Osteocyte (in vitro differentiated cells): ENCODE results near the gene PIGB. TPM values are rescaled to one million over a fixed set of nuclear protein-coding genes. Genes with fewer than 3 reads are reported as not detected.

Source experiments
- DNase-seq: peaks from one replicate; pipeline ENCODE4 v3.0.0; 2021; ENCODE audit warnings: mixed read lengths; ENCODE audit not compliant: unreplicated experiment; ENCODE audit errors: extremely low spot score
- H3K27ac Mint-ChIP-seq: one replicate; pipeline ENCODE4 v1.8.0; 2021; ENCODE audit warnings: mild to moderate bottlenecking, mixed read lengths; ENCODE audit not compliant: unreplicated experiment
- H3K27me3 Mint-ChIP-seq: one replicate; pipeline ENCODE4 v1.8.0; 2021; ENCODE audit warnings: mixed read lengths; ENCODE audit not compliant: unreplicated experiment
- H3K36me3 Mint-ChIP-seq: one replicate; pipeline ENCODE4 v1.8.0; 2021; ENCODE audit warnings: mixed read lengths; ENCODE audit not compliant: unreplicated experiment
- H3K4me1 Mint-ChIP-seq: one replicate; pipeline ENCODE4 v1.8.0; 2021; ENCODE audit warnings: mixed read lengths; ENCODE audit not compliant: unreplicated experiment
- H3K4me3 Mint-ChIP-seq: one replicate; pipeline ENCODE4 v1.8.0; 2021; ENCODE audit warnings: mild to moderate bottlenecking, moderate library complexity, mixed read lengths; ENCODE audit not compliant: unreplicated experiment
- H3K9me3 Mint-ChIP-seq: one replicate; pipeline ENCODE4 v1.8.0; 2021; ENCODE audit warnings: mixed read lengths; ENCODE audit not compliant: unreplicated experiment
- total RNA-seq: library from RNA; stranded (reverse); gene quantifications from 2 replicates; pipeline ENCODE4 v1.2.1, GENCODE V29; 2021
- TF ChIP-seq, protein P1 (sequence below): fragments of 200-600 bp; sonication (generic); IDR thresholded peaks from 2 replicates; pipeline ENCODE4 v1.5.0; 2021; ENCODE audit warnings: antibody characterized with exemption, mild to moderate bottlenecking, moderate library complexity

PIGB gene
- total RNA-seq, 1 donor from 2014 or later, result 15.9 TPM

DNA sequence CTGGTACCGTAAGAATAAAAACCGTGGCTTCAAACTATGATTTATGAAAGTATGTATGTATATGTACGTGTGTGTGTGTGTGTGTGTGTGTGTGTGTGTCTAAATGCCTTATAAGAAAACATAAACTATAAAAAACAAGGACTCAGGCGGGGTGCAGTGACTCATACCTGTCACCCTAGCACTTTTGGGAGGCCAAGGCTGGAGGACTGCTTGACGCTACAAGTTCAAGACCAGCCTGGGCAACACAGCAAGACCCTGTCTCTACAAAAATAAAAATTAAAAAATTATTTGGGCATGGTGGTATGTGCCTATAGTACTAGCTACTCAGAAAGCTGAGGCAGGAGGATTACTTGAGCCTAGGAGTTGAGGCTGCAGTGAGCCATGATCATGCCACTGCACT, 60.1 kb downstream of the PIGB start:
- no peak overlapping the region for H3K4me3 Mint-ChIP-seq
- H3K9me3 Mint-ChIP-seq, result no peaks in the 10 kb centered on the region
- TF ChIP-seq, protein P1, sequence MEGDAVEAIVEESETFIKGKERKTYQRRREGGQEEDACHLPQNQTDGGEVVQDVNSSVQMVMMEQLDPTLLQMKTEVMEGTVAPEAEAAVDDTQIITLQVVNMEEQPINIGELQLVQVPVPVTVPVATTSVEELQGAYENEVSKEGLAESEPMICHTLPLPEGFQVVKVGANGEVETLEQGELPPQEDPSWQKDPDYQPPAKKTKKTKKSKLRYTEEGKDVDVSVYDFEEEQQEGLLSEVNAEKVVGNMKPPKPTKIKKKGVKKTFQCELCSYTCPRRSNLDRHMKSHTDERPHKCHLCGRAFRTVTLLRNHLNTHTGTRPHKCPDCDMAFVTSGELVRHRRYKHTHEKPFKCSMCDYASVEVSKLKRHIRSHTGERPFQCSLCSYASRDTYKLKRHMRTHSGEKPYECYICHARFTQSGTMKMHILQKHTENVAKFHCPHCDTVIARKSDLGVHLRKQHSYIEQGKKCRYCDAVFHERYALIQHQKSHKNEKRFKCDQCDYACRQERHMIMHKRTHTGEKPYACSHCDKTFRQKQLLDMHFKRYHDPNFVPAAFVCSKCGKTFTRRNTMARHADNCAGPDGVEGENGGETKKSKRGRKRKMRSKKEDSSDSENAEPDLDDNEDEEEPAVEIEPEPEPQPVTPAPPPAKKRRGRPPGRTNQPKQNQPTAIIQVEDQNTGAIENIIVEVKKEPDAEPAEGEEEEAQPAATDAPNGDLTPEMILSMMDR, result no peak
- peaks cover 42% of the 10 kb centered on the region for H3K36me3 Mint-ChIP-seq
- H3K27me3 Mint-ChIP-seq, result no peaks in the 10 kb centered on the region
- no peak overlapping the region for H3K27ac Mint-ChIP-seq
- no peak for DNase-seq
- no peaks in the 10 kb centered on the region for H3K4me1 Mint-ChIP-seq

DNA sequence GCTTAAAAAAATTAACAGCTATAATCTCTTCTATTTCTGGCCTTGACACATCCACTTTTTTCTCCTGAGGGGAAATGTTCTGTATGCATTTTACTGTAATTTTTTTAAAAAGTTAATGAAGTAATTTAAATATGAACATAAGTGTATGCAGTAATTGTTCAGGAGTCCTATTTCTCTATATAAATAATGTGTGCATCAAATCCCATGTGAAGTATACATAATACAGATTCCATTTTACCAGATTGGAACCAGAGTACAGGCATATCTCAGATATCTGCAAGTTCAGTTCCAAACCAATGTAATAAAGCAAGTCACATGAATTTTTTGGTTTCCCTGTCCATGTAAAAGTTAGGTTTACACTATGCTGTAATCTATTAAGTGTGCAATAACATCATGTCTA, 62.6 kb downstream of the PIGB start:
- Mint-ChIP-seq H3K27me3 (no peaks in the 10 kb centered on the region), H3K4me3 (no peak overlapping the region), H3K36me3 (peaks cover 43% of the 10 kb centered on the region), H3K4me1 (no peaks in the 10 kb centered on the region), H3K9me3 (no peaks in the 10 kb centered on the region), H3K27ac (no peak overlapping the region)
- DNase-seq, result no peak
- TF ChIP-seq, protein P1, result no peak

DNA sequence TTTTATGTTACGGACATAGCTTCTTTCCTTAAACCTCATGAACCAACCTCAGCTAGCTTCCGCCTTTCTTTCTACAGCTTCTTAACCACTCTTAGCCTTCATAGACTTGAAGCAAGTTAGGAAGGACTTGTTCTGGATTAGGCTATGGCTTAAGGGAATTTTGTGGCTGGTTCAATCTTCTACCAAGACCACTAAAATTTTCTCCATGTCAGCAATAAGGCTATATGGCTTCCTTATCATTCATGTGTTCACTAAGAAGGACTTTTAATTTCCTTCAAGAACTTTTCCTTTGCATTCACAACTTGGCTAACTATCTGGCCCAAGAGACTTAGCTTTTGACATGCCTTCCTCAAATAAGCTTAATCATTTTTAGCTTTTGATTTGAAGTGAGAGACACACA, 64.7 kb downstream of the PIGB start:
- no peaks in the 10 kb centered on the region for H3K27me3 Mint-ChIP-seq
- TF ChIP-seq, protein P1, result no peak
- H3K36me3 Mint-ChIP-seq, result peaks cover 48% of the 10 kb centered on the region
- no peak for DNase-seq
- no peaks in the 10 kb centered on the region for H3K9me3 Mint-ChIP-seq
- H3K27ac Mint-ChIP-seq, result no peak overlapping the region
- no peak overlapping the region for H3K4me3 Mint-ChIP-seq
- peaks cover 2% of the 10 kb centered on the region for H3K4me1 Mint-ChIP-seq

DNA sequence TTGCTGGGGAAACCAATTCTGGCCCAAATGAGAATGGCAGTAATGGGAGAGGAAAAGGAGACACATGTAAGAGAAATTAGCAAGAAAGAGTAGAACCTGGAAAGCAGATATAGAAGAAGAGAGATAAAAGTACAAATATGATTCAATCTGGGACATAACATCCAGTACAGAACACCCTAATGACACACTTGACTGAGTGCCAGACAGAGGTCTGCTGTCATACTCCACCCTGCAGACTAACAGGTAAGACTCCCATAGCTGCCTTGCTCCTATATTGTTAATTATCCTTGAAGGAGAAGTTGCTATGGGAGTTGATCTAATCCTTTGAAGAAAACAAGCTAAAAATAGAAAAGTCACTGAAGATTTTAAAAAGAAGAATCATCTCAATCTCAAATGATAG, 68.0 kb downstream of the PIGB start:
- Mint-ChIP-seq H3K27me3 (no peaks in the 10 kb centered on the region), H3K9me3 (no peaks in the 10 kb centered on the region), H3K4me3 (no peak overlapping the region), H3K36me3 (peaks cover 37% of the 10 kb centered on the region), H3K4me1 (peaks cover 11% of the 10 kb centered on the region), H3K27ac (no peak overlapping the region)
- no peak for DNase-seq
- TF ChIP-seq, protein P1, result no peak

DNA sequence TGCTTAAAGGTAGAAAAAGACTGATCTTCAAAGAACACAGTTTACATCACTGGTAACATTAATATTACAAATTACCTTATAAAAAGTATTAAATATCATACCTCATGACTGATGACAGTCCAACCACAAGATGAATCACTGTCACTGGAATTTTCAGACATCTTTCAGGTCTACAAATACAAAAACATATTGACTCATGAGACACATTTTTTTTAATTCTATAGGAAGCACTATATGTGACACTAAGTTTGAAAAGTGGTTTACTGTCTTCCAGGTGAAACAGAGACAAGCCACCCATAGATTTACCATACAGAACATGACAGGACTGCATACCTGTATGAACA, 70.2 kb downstream of the PIGB start:
- TF ChIP-seq, protein P1, result no peak
- Mint-ChIP-seq H3K4me1 (peaks cover 11% of the 10 kb centered on the region), H3K27ac (peak overlapping the region; percentile 41), H3K27me3 (no peaks in the 10 kb centered on the region), H3K4me3 (no peak overlapping the region), H3K36me3 (peaks cover 23% of the 10 kb centered on the region), H3K9me3 (no peaks in the 10 kb centered on the region)
- DNase-seq, result no peak
